Ishikawa (cell line): ENCODE data around the gene CYP2D6.

Source experiments
- CEBPB ChIP-seq: IDR thresholded peaks from 2 replicates; pipeline ENCODE4 v1.6.1; 2012
- CREB1 ChIP-seq: IDR thresholded peaks from 2 replicates; pipeline ENCODE4 v1.6.1; 2012; ENCODE audit warnings: low read depth
- EGR1 ChIP-seq: IDR thresholded peaks from 2 replicates; pipeline ENCODE4 v1.6.1; 2012
- EP300 ChIP-seq: IDR thresholded peaks from 2 replicates; pipeline ENCODE4 v1.6.1; 2012; ENCODE audit warnings: borderline replicate concordance
- FOXM1 ChIP-seq: IDR thresholded peaks from 2 replicates; pipeline ENCODE4 v1.6.1; 2012; ENCODE audit warnings: low read depth, borderline replicate concordance
- NFIC ChIP-seq: IDR thresholded peaks from 2 replicates; pipeline ENCODE4 v1.6.1; 2012
- RAD21 ChIP-seq: IDR thresholded peaks from 2 replicates; pipeline ENCODE4 v1.6.1; 2012; ENCODE audit warnings: low read depth
- TAF1 ChIP-seq: IDR thresholded peaks from 2 replicates; pipeline ENCODE4 v1.6.1; 2012; ENCODE audit warnings: low read depth, mild to moderate bottlenecking
- TCF12 ChIP-seq: IDR thresholded peaks from 2 replicates; pipeline ENCODE4 v1.6.1; 2012; ENCODE audit warnings: low read depth
- TEAD4 ChIP-seq: IDR thresholded peaks from 2 replicates; pipeline ENCODE4 v1.6.1; 2012
- YY1 ChIP-seq: IDR thresholded peaks from 2 replicates; pipeline ENCODE4 v1.6.1; 2012; ENCODE audit warnings: low read depth
- ZBTB7A ChIP-seq: IDR thresholded peaks from 2 replicates; pipeline ENCODE4 v1.6.1; 2012; ENCODE audit warnings: low read depth
- TF ChIP-seq, protein P1 (sequence below): IDR thresholded peaks from 2 replicates; pipeline ENCODE4 v1.6.1; 2012; ENCODE audit warnings: low read depth, mild to moderate bottlenecking
- TF ChIP-seq, protein P2 (sequence below): IDR thresholded peaks from 2 replicates; pipeline ENCODE4 v1.6.1; 2012
- TF ChIP-seq, protein P3 (sequence below): IDR thresholded peaks from 2 replicates; pipeline ENCODE4 v1.6.1; 2012

The CYP2D6 gene

DNA sequence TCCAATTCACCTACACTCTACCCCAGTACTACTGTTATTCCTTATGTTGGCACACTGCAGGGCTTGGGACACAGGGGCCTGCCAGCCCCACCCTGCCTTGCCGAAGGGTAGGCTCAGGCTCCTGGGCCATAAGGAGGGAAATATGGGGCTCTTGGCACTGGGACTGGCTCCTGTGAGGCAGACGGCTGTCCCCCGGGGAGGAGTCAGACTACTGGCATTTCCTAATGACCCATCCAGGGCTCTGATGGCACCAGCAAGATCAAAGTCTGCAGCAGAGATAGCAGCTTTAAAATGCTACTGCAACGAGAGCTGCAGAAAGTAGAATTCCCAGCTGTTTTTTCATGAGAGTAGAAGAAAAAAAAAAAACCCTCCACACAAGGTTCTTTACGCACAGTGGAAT, 42.2 kb upstream of the CYP2D6 start:
- TF ChIP-seq ZBTB7A (no peak), CREB1 (no peak), CEBPB (no peak), RAD21 (no peak)
- TF ChIP-seq, protein P1, sequence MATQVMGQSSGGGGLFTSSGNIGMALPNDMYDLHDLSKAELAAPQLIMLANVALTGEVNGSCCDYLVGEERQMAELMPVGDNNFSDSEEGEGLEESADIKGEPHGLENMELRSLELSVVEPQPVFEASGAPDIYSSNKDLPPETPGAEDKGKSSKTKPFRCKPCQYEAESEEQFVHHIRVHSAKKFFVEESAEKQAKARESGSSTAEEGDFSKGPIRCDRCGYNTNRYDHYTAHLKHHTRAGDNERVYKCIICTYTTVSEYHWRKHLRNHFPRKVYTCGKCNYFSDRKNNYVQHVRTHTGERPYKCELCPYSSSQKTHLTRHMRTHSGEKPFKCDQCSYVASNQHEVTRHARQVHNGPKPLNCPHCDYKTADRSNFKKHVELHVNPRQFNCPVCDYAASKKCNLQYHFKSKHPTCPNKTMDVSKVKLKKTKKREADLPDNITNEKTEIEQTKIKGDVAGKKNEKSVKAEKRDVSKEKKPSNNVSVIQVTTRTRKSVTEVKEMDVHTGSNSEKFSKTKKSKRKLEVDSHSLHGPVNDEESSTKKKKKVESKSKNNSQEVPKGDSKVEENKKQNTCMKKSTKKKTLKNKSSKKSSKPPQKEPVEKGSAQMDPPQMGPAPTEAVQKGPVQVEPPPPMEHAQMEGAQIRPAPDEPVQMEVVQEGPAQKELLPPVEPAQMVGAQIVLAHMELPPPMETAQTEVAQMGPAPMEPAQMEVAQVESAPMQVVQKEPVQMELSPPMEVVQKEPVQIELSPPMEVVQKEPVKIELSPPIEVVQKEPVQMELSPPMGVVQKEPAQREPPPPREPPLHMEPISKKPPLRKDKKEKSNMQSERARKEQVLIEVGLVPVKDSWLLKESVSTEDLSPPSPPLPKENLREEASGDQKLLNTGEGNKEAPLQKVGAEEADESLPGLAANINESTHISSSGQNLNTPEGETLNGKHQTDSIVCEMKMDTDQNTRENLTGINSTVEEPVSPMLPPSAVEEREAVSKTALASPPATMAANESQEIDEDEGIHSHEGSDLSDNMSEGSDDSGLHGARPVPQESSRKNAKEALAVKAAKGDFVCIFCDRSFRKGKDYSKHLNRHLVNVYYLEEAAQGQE = no peak
- TF ChIP-seq, protein P2, sequence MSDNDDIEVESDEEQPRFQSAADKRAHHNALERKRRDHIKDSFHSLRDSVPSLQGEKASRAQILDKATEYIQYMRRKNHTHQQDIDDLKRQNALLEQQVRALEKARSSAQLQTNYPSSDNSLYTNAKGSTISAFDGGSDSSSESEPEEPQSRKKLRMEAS = no peak

DNA sequence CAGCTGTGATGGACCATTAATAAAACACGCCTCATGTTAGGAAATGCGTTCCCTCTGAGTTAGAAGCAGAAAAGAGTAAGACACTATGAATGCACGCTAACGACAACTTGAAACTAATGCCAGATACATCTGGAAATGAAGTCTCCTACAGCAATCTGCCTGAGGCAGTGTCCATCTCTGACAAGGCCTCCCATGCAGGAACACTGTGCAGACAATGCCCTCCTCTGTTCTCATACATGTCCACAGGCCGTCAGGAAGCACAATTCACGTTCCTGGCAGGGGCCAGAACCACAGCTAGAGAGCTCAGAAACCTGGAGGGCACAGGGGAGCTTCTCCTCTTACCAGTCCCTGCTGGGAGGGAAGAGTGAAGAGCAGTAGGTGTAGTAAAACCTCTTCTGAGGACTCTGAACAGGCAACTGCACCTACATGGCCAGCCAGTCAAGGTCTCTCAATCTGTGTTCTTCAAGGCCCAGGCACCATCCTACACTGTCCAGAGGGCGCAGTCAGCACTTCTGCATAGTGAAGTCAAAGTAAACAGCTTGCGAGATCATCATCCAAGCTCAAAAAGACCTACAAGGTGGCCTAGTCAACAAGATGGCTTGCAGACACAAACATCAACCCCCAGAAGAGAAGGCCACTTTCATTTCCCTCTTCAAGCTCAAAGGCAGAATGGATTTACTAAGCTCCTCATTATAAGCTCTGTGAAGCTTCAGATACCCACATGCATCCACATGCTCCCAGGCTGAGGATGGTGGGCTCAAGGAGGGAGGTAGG, 41.5 kb upstream of the CYP2D6 start:
- TF ChIP-seq EGR1 (no peak), RAD21 (no peak), ZBTB7A (no peak)

DNA sequence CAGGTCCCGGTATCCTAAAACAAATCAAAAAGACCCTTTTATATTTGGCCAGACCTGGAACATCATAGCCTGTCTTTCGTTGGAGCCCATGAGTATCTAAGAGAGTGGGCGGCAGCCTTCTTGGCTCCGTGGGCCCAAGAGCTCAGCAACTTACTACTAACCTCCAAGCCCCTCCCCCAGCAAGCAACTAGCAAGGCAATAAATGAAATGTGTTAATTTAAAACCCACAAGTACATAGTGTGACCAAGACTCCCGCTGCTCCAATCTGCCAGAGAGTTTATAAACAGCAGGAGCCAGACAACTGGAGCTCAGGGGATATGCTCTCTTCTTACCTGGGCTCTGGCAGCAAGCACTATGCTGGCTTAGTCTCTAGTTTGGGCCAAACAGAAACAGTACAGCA, 40.8 kb upstream of the CYP2D6 start:
- no peak for TF ChIP-seq NFIC
- no peak for TF ChIP-seq RAD21
- no peak for TF ChIP-seq TCF12
- no peak for TF ChIP-seq TEAD4

DNA sequence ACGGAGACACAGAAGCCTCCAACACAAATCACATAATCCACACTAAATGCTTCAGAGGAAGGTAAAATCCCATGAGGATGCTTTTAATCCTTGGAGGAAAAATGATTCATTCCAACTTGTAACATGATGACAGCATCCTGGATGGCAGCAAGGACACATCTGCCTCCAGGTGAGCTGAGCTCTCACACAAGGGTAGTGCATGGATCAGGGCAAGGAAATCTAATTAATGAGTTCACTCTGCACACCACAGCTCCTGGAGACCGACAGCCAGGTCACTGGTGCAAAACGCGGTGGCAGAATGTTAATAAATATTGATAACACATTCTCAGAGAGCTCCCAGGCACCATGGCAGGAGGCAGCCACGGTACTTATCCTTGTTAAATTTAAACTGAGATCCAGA, 40.3 kb upstream of the CYP2D6 start:
- TF ChIP-seq TAF1 = no peak
- TF ChIP-seq YY1 = no peak
- TF ChIP-seq, protein P2 = no peak
- TF ChIP-seq, protein P1 = no peak
- no peak for TF ChIP-seq NFIC
- no peak for TF ChIP-seq ZBTB7A
- TF ChIP-seq, protein P3, sequence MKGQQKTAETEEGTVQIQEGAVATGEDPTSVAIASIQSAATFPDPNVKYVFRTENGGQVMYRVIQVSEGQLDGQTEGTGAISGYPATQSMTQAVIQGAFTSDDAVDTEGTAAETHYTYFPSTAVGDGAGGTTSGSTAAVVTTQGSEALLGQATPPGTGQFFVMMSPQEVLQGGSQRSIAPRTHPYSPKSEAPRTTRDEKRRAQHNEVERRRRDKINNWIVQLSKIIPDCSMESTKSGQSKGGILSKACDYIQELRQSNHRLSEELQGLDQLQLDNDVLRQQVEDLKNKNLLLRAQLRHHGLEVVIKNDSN = no peak
- no peak for TF ChIP-seq RAD21
- no peak for TF ChIP-seq CEBPB
- no peak for TF ChIP-seq TEAD4

DNA sequence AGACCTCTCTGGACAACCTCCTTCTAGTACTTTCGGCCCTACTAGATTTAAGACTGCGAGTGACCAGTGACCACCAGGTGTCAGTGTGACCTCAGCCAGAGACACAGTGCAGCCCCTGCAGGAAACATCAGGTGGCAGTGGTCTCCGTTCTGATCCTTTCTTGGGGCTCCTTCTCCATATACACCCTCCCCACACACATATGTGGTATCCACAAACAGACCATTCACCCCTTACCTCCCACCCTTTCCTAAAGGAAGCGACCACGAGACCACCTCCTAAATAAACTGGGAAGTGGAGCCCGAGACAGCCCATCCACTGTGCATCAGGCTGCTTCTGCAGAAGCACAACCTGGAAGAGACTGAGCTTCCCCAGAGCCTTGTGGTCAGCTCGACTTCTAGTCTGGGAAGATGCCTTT, 38.5 kb upstream of the CYP2D6 start:
- TF ChIP-seq EGR1 (no peak), RAD21 (peak; percentile 93)

DNA sequence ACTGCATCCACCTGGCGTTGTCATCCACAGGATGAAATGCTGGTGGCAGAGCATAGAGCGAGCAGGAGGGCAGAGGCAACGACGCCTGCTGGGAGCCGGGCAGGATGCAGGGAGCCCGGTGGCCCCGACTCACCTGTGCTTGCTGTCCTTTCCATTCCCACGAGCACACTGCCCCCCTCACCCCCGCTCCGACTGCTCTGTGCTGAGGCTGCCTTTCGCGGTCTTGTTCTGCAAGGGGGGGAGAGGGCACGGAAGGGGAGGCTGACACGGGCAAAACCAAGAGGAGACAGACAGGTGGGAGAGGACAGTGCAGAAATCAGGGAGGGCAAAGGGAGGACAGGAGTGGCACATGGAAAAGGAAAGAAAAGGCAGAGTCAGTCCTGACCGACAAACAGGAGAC, 37.9 kb upstream of the CYP2D6 start:
- no peak for TF ChIP-seq NFIC
- TF ChIP-seq RAD21 = no peak
- no peak for TF ChIP-seq CEBPB
- no peak for TF ChIP-seq EGR1
- TF ChIP-seq, protein P1 = no peak
- TF ChIP-seq TCF12 = no peak
- no peak for TF ChIP-seq EP300
- TF ChIP-seq, protein P3 = no peak
- no peak for TF ChIP-seq CREB1
- TF ChIP-seq YY1 = no peak
- TF ChIP-seq FOXM1 = no peak
- no peak for TF ChIP-seq TAF1
- TF ChIP-seq, protein P2 = no peak
- TF ChIP-seq ZBTB7A = no peak
- no peak for TF ChIP-seq TEAD4
